Activated CD4-positive, alpha-beta T cell treated with anti-CD3 and anti-CD28 coated beads, Interleukin-2, amount 50 U/mL, for 24 hours (primary cell): Measurements from ENCODE around the gene PTGES3.
A peak's percentile ranks its signal among the peaks of the same experiment; 100 is the strongest.
"Not testable (repeated sequence)": the region's sequence is repeated elsewhere in the genome, so short reads cannot be mapped to it uniquely, and the experiment has no call there.

Experiments used
- DNase-seq, 2 donors: peaks; one replicate each; pipeline ENCODE4 v3.0.0-alpha.2; 2020; ENCODE audit warnings: low read depth in 1 of 2, low spot score in 1 of 2

The PTGES3 gene

GRCh38 chr12:56657416-56658379 lies 30.4 kb downstream of the PTGES3 start:
- DNase-seq = no peak

GRCh38 chr12:56653781-56654180 lies 34.3 kb downstream of the PTGES3 start:
- DNase-seq = not testable (repeated sequence)

- DNase-seq = not testable (repeated sequence)
Observed at GRCh38 chr12:56648023-56648422, 40.1 kb downstream of the PTGES3 start.

- DNase-seq = peak; percentile 67 to 92
Observed at GRCh38 chr12:56645717-56646446, 42.2 kb downstream of the PTGES3 start, which contains the start of gene ATP5F1B. Gene ATP5F1B (minus strand): TSS chr12:56645984. CDS start chr12:56645963, 21 bp downstream.

- no peak for DNase-seq
Observed at GRCh38 chr12:56645201-56645716, 42.8 kb downstream of the PTGES3 start.

- no peak for DNase-seq
Observed at GRCh38 chr12:56644654-56645053, 43.4 kb downstream of the PTGES3 start.

GRCh38 chr12:56641219-56641618 lies 46.9 kb downstream of the PTGES3 start:
- DNase-seq = no peak

GRCh38 chr12:56637621-56638020 lies 50.5 kb downstream of the PTGES3 start:
- no peak for DNase-seq

- peak; percentile 61 to 87 for DNase-seq
Observed at GRCh38 chr12:56636675-56637540, 51.2 kb downstream of the PTGES3 start.

GRCh38 chr12:56635806-56636674 lies 52.0 kb downstream of the PTGES3 start:
- peak; percentile 57 to 82 for DNase-seq

GRCh38 chr12:56634837-56635791 lies 53.0 kb downstream of the PTGES3 start:
- DNase-seq = no peak

- no peak for DNase-seq
Observed at GRCh38 chr12:56634242-56634836, 53.7 kb downstream of the PTGES3 start.

- DNase-seq = no peak
Observed at GRCh38 chr12:56633468-56634241, 54.4 kb downstream of the PTGES3 start.

GRCh38 chr12:56632701-56633467 lies 55.2 kb downstream of the PTGES3 start:
- no peak for DNase-seq

GRCh38 chr12:56631790-56632700 lies 56.0 kb downstream of the PTGES3 start:
- DNase-seq = no peak

- DNase-seq = peak; percentile 61 to 80
Observed at GRCh38 chr12:56630180-56630632, 57.9 kb downstream of the PTGES3 start, which contains the start of gene BAZ2A. Gene BAZ2A (minus strand): TSS chr12:56630326. CDS start chr12:56617530, 12,796 bp downstream.
